Measurements from ENCODE around the gene SEPTIN2. TPM values are rescaled to one million over a fixed set of nuclear protein-coding genes. Genes with fewer than 3 reads are reported as not detected.
A peak's percentile ranks its signal among the peaks of the same experiment; 100 is the strongest.

The SEPTIN2 gene
- total and polyA plus RNA-seq, 2 donors from 2014 or later = 187 to 435 TPM

- Histone ChIP-seq H3K9me3 (ENCODE audit: control insufficient read depth in 2 of 3, insufficient read depth in 1 of 3, low read length in 3 of 3) (no peaks in the 10 kb centered on the region), H3K27me3 (ENCODE audit: control insufficient read depth, insufficient read depth, low read length) (no peaks in the 10 kb centered on the region), H3K9ac (ENCODE audit: low read length in 3 of 3) (no peak overlapping the region), H3K4me1 (ENCODE audit: control insufficient read depth in 2 of 3, insufficient read depth in 2 of 3, low read depth in 1 of 3, low read length in 3 of 3) (peaks cover 8 to 37% (median 20%) of the 10 kb centered on the region in 3 donors), H3K36me3 (ENCODE audit: control insufficient read depth in 2 of 3, insufficient read depth in 3 of 3, low read length in 3 of 3) (peaks cover 8 to 32% (median 17%) of the 10 kb centered on the region in 3 donors), H3K4me3 (ENCODE audit: low read length in 3 of 3) (peak overlapping the region in 1 of 3 donors; percentile 19), H3K27ac (ENCODE audit: low read depth in 2 of 2, low read length in 2 of 2) (peak overlapping the region; percentile 73 to 79)
- no peak for TF ChIP-seq CTCF (IDR thresholded peaks at IDR 0.05; ENCODE audit: borderline replicate concordance, extremely low read depth, insufficient read depth)
- intact Hi-C loops (cut with DNase I) = no loop called here
- FAIRE-seq (no peak), DNase-seq (no peak)
Measured at GRCh38 chr2:241352227-241352626, 36.5 kb downstream of the SEPTIN2 start.

- no peak for FAIRE-seq
- Histone ChIP-seq H3K9ac (ENCODE audit: low read length in 3 of 3) (peak overlapping the region in 1 of 3 donors; percentile 41), H3K27ac (ENCODE audit: low read depth in 2 of 2, low read length in 2 of 2) (peak overlapping the region; percentile 78 to 81), H3K27me3 (ENCODE audit: control insufficient read depth, insufficient read depth, low read length) (no peaks in the 10 kb centered on the region), H3K4me1 (ENCODE audit: control insufficient read depth in 2 of 3, insufficient read depth in 2 of 3, low read depth in 1 of 3, low read length in 3 of 3) (peaks cover 11 to 50% (median 36%) of the 10 kb centered on the region in 3 donors), H3K9me3 (ENCODE audit: control insufficient read depth in 2 of 3, insufficient read depth in 1 of 3, low read length in 3 of 3) (no peaks in the 10 kb centered on the region), H3K4me3 (ENCODE audit: low read length in 3 of 3) (peak overlapping the region in 2 of 3 donors; percentile 33), H3K36me3 (ENCODE audit: control insufficient read depth in 2 of 3, insufficient read depth in 3 of 3, low read length in 3 of 3) (peaks cover 4 to 14% (median 12%) of the 10 kb centered on the region in 3 donors)
- TF ChIP-seq CTCF (IDR thresholded peaks at IDR 0.05; ENCODE audit: borderline replicate concordance, extremely low read depth, insufficient read depth) = no peak
- intact Hi-C loops (cut with DNase I) = no loop called here
- peak; percentile 69 to 96 (median 88) for DNase-seq
Measured at GRCh38 chr2:241354668-241355658, 39.2 kb downstream of the SEPTIN2 start.

GRCh38 chr2:241355983-241356870 lies 40.5 kb downstream of the SEPTIN2 start, which contains the start of gene FARP2:
TSS of gene FARP2 (plus strand) at chr2:241356285. CDS start at chr2:241373108, 16,823 bp downstream.
- Histone ChIP-seq H3K27ac (ENCODE audit: low read depth in 2 of 2, low read length in 2 of 2) (peak within 1 kb of the TSS; percentile 78 to 81), H3K27me3 (ENCODE audit: control insufficient read depth, insufficient read depth, low read length) (no peaks in the 10 kb centered on the region), H3K4me3 (ENCODE audit: low read length in 3 of 3) (peak within 1 kb of the TSS; percentile 48 to 77 (median 77)), H3K9ac (ENCODE audit: low read length in 3 of 3) (peak within 1 kb of the TSS; percentile 7 to 76 (median 76)), H3K9me3 (ENCODE audit: control insufficient read depth in 2 of 3, insufficient read depth in 1 of 3, low read length in 3 of 3) (no peaks in the 10 kb centered on the region), H3K4me1 (ENCODE audit: control insufficient read depth in 2 of 3, insufficient read depth in 2 of 3, low read depth in 1 of 3, low read length in 3 of 3) (peaks cover 3 to 43% (median 29%) of the 10 kb centered on the region in 3 donors), H3K36me3 (ENCODE audit: control insufficient read depth in 2 of 3, insufficient read depth in 3 of 3, low read length in 3 of 3) (peaks cover 0 to 6% (median 4%) of the 10 kb centered on the region in 3 donors)
- FAIRE-seq (no peak), DNase-seq (peak; percentile 99 to 100 (median 99))
- intact Hi-C loops (cut with DNase I) = no loop called here
- no peak for TF ChIP-seq CTCF (IDR thresholded peaks at IDR 0.05; ENCODE audit: borderline replicate concordance, extremely low read depth, insufficient read depth)
